Mucosa of rectum (tissue), 2 donors: ENCODE results near the gene APC.

Experiments
- H3K27ac ChIP-seq, 2 donors: one replicate each; pipeline ENCODE4 v1.7.0; 2013; ENCODE audit warnings: inconsistent platforms in 2 of 2, low read depth in 2 of 2, low read length in 2 of 2
- H3K27me3 ChIP-seq, 2 donors: one replicate each; pipeline ENCODE4 v1.7.0; 2013; ENCODE audit warnings: low read length in 2 of 2; ENCODE audit not compliant: control insufficient read depth in 2 of 2, insufficient read depth in 2 of 2
- H3K36me3 ChIP-seq, 2 donors: one replicate each; pipeline ENCODE4 v1.7.0; 2013; ENCODE audit warnings: low read length in 2 of 2; ENCODE audit not compliant: control insufficient read depth in 2 of 2, insufficient read depth in 2 of 2
- H3K4me1 ChIP-seq, 2 donors: one replicate each; pipeline ENCODE4 v1.7.0; 2013; ENCODE audit warnings: low read length in 2 of 2, mild to moderate bottlenecking in 1 of 2; ENCODE audit not compliant: control insufficient read depth in 2 of 2, insufficient read depth in 2 of 2
- H3K4me3 ChIP-seq, 2 donors: one replicate each; pipeline ENCODE4 v1.7.0; 2013; ENCODE audit warnings: low read length in 2 of 2
- H3K9ac ChIP-seq, 2 donors: one replicate each; pipeline ENCODE4 v1.7.0; 2013; ENCODE audit warnings: low read length in 2 of 2, low read depth in 1 of 2, mild to moderate bottlenecking in 1 of 2
- H3K9me3 ChIP-seq, 2 donors: one replicate each; pipeline ENCODE4 v1.7.0; 2013; ENCODE audit warnings: low read length in 2 of 2; ENCODE audit not compliant: control insufficient read depth in 2 of 2
- donor health status: healthy.
- donor health status: Normal muscosa, but diverticular disease.

The APC gene

GRCh38 chr5:112737070-112737462 is 619 bp upstream of the APC start:
- Histone ChIP-seq H3K36me3 (no peaks in the 10 kb centered on the region), H3K27ac (no peak overlapping the region), H3K9me3 (no peaks in the 10 kb centered on the region), H3K27me3 (no peaks in the 10 kb centered on the region), H3K4me3 (peak overlapping the region; percentile 81 to 92), H3K9ac (peak overlapping the region; percentile 52 to 58), H3K4me1 (peaks cover 5 to 6% of the 10 kb centered on the region in 2 donors)

- Histone ChIP-seq H3K9me3 (no peaks in the 10 kb centered on the region), H3K27me3 (no peaks in the 10 kb centered on the region), H3K27ac (peak overlapping the region in 1 of 2 donors; percentile 39), H3K36me3 (no peaks in the 10 kb centered on the region), H3K4me3 (peak overlapping the region; percentile 81 to 92), H3K9ac (peak overlapping the region; percentile 27 to 58), H3K4me1 (peaks cover 5 to 6% of the 10 kb centered on the region in 2 donors)
These were observed 491 bp downstream of the APC start for GRCh38 chr5:112738191-112738560.

GRCh38 chr5:112742424-112742823 is 4.7 kb downstream of the APC start:
- Histone ChIP-seq H3K27ac (no peak overlapping the region), H3K36me3 (no peaks in the 10 kb centered on the region), H3K4me1 (peaks cover 5% of the 10 kb centered on the region in 2 donors)

GRCh38 chr5:112743631-112744030 is 5.9 kb downstream of the APC start:
- Histone ChIP-seq H3K9me3 (no peaks in the 10 kb centered on the region), H3K4me3 (no peak overlapping the region), H3K4me1 (peaks cover 0 to 2% of the 10 kb centered on the region in 2 donors), H3K36me3 (no peaks in the 10 kb centered on the region), H3K27ac (no peak overlapping the region), H3K27me3 (no peaks in the 10 kb centered on the region), H3K9ac (no peak overlapping the region)

More at GRCh38 chr5:112742424-112742823, 4.7 kb downstream of the APC start:
- Histone ChIP-seq H3K9me3 (no peaks in the 10 kb centered on the region), H3K27me3 (no peaks in the 10 kb centered on the region), H3K4me3 (no peak overlapping the region), H3K9ac (no peak overlapping the region)

- Histone ChIP-seq H3K27ac (no peak overlapping the region), H3K4me1 (peaks cover 0 to 2% of the 10 kb centered on the region in 2 donors), H3K9me3 (no peaks in the 10 kb centered on the region), H3K36me3 (peaks cover 2 to 3% of the 10 kb centered on the region in 2 donors), H3K4me3 (no peak overlapping the region), H3K9ac (no peak overlapping the region), H3K27me3 (no peaks in the 10 kb centered on the region)
These were observed 14.7 kb downstream of the APC start for GRCh38 chr5:112752335-112752734.

GRCh38 chr5:112755703-112756102 is 18.0 kb downstream of the APC start:
- Histone ChIP-seq H3K4me1 (no peaks in the 10 kb centered on the region), H3K27me3 (no peaks in the 10 kb centered on the region), H3K9me3 (no peaks in the 10 kb centered on the region), H3K9ac (no peak overlapping the region), H3K36me3 (peaks cover 2 to 8% of the 10 kb centered on the region in 2 donors), H3K27ac (no peak overlapping the region), H3K4me3 (no peak overlapping the region)

- Histone ChIP-seq H3K27ac (no peak overlapping the region), H3K36me3 (peaks cover 2 to 8% of the 10 kb centered on the region in 2 donors), H3K4me1 (no peaks in the 10 kb centered on the region), H3K27me3 (no peaks in the 10 kb centered on the region), H3K9me3 (no peaks in the 10 kb centered on the region), H3K9ac (no peak overlapping the region), H3K4me3 (no peak overlapping the region)
These were observed 20.0 kb downstream of the APC start for GRCh38 chr5:112757468-112758208.

- Histone ChIP-seq H3K36me3 (peaks cover 2 to 8% of the 10 kb centered on the region in 2 donors), H3K27ac (no peak overlapping the region), H3K4me1 (no peaks in the 10 kb centered on the region), H3K27me3 (no peaks in the 10 kb centered on the region), H3K9me3 (no peaks in the 10 kb centered on the region), H3K9ac (no peak overlapping the region), H3K4me3 (no peak overlapping the region)
These were observed 21.0 kb downstream of the APC start for GRCh38 chr5:112758676-112759075.

GRCh38 chr5:112762113-112762810 is 24.6 kb downstream of the APC start:
- no peaks in the 10 kb centered on the region for H3K9me3 ChIP-seq
- no peak overlapping the region for H3K9ac ChIP-seq
- no peak overlapping the region for H3K4me3 ChIP-seq
- H3K36me3 ChIP-seq: peaks cover 2 to 4% of the 10 kb centered on the region in 2 donors
- no peak overlapping the region for H3K27ac ChIP-seq
- H3K27me3 ChIP-seq: no peaks in the 10 kb centered on the region
- no peaks in the 10 kb centered on the region for H3K4me1 ChIP-seq

- Histone ChIP-seq H3K27me3 (no peaks in the 10 kb centered on the region), H3K4me3 (no peak overlapping the region), H3K27ac (no peak overlapping the region), H3K9me3 (no peaks in the 10 kb centered on the region), H3K36me3 (peaks cover 4 to 10% of the 10 kb centered on the region in 2 donors), H3K9ac (no peak overlapping the region), H3K4me1 (no peaks in the 10 kb centered on the region)
These were observed 25.5 kb downstream of the APC start for GRCh38 chr5:112763165-112763564.
